Subcutaneous adipose tissue (tissue), 4 donors: ENCODE measurements around the gene ARID4B. TPM values are rescaled to one million over a fixed set of nuclear protein-coding genes. Genes with fewer than 3 reads are reported as not detected.

Source experiments
- total RNA-seq, 4 donors: library from RNA; depleted of rRNA; stranded (reverse); fragments of >200 nt; gene quantifications; one replicate each; pipeline ENCODE4 v1.1.0, GENCODE V29; 2016
- TF ChIP-seq, protein P1 (sequence below): fragments of 450-650 bp; IDR thresholded peaks from one replicate; pipeline ENCODE4 v1.5.1; 2016; ENCODE audit warnings: low read depth, mild to moderate bottlenecking, control low read depth, antibody characterized with exemption, moderate library complexity

ARID4B gene
- total RNA-seq, 4 donors from 2014 or later: 41.1 to 53.5 (median 48.0) TPM

GRCh38 chr1:235265900-235266299, 62.1 kb downstream of the ARID4B start:
- TF ChIP-seq, protein P1, sequence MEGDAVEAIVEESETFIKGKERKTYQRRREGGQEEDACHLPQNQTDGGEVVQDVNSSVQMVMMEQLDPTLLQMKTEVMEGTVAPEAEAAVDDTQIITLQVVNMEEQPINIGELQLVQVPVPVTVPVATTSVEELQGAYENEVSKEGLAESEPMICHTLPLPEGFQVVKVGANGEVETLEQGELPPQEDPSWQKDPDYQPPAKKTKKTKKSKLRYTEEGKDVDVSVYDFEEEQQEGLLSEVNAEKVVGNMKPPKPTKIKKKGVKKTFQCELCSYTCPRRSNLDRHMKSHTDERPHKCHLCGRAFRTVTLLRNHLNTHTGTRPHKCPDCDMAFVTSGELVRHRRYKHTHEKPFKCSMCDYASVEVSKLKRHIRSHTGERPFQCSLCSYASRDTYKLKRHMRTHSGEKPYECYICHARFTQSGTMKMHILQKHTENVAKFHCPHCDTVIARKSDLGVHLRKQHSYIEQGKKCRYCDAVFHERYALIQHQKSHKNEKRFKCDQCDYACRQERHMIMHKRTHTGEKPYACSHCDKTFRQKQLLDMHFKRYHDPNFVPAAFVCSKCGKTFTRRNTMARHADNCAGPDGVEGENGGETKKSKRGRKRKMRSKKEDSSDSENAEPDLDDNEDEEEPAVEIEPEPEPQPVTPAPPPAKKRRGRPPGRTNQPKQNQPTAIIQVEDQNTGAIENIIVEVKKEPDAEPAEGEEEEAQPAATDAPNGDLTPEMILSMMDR: no peak

- TF ChIP-seq, protein P1: no peak
Measured at GRCh38 chr1:235264327-235264726, 63.7 kb downstream of the ARID4B start.

DNA sequence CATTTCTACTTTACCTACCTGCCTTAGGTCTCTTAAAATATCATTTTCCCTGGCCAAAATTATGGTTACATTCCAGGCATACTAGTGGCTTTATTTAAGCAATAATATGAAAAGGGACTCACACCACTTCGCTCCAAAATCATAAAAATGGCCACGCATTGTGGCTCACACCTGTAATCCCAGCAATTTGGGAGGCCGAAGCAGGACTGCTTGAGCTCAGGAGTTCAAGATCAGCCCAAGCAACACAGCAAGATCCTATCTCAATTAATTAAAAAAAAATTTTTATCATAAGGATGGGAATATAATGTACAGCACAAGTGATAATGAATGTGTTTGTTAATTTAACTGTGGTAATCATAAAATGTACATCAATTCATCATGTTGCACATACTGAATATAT, 65.4 kb downstream of the ARID4B start:
- TF ChIP-seq, protein P1: no peak

DNA sequence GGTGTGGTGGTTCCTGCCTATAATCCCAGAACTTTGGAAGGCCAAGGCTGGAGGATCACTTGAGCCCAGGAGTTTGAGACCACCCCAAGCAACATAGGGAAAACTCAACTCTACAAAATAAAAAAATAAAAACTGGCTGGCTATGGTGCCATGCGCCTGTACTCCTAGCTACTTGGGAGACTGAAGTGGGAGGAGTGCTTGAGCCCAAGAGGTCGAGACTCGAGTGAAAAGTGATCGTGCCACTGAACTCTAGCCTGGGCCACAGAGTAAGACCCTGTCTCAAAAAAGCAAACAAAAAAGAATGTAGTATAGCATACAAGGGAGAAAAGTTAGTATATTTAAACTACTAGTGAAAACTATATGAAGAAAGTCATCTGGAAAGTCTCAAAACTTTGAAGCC, 66.7 kb downstream of the ARID4B start:
- TF ChIP-seq, protein P1: no peak

DNA sequence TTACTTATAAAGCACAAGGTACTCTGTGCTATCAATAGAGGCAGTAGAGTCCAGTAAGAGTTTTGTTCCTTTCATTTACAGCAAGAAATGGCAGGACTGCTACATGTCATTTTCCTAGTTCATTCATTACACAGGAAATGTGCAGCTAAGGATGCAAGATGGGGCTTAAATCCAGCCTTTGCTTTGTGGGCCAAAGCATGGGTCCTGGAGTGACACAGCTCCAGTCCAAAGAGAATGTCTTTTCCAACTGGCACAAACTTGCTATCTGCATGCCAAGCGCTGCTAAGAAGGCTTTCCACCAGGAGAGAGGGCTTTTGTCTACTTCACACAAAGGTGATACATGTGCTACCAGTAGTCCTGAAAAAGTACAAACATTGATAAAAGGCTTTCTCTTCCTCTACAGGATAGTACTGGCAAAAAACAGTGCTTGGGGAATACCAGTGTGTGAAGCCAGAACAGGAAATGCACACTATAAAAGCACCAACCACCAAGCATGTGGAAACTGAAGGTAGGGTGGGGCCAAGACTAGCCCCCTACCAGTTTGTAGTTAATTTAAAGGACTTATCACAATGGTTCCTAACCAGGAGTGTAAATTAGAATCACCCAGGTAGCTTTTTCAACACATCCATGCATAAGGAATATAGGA, 68.7 kb downstream of the ARID4B start:
- TF ChIP-seq, protein P1: no peak

- TF ChIP-seq, protein P1: no peak
Measured at GRCh38 chr1:235254721-235255120, 73.3 kb downstream of the ARID4B start.

- TF ChIP-seq, protein P1: no peak
Measured at GRCh38 chr1:235253219-235253962, 74.6 kb downstream of the ARID4B start.
